ENCODE results near the gene IRF2BP1. TPM values are rescaled to one million over a fixed set of nuclear protein-coding genes. Genes with fewer than 3 reads are reported as not detected.

The IRF2BP1 gene
- total and polyA plus RNA-seq, 12 donors, result 3.8 to 57.0 (median 35.8) TPM

- H3K4me1 ChIP-seq (replicated peaks in 1 of 2), result peaks cover 0 to 8% of the 10 kb centered on the region in 2 donors
- WGBS, 4 donors, result 80 to 85% (median 83%) methylated on average over 6 to 17 of the region's 17 CpGs
- H3K9me3 ChIP-seq (replicated peaks in 1 of 3), result no peaks in the 10 kb centered on the region
- H3K4me3 ChIP-seq, result no peak overlapping the region
- no peak for TF ChIP-seq POLR2A (IDR thresholded peaks at IDR 0.05)
- TF ChIP-seq CTCF (IDR thresholded peaks at IDR 0.05), result no peak
- intact Hi-C loops (cut with DNase I), result no loop called here
- H3K36me3 ChIP-seq (replicated peaks in 1 of 2), result peaks cover 0 to 21% of the 10 kb centered on the region in 2 donors
- no peak for DNase-seq
- no peaks in the 10 kb centered on the region for H3K27me3 ChIP-seq
- H3K27ac ChIP-seq, result no peak overlapping the region
Measured at GRCh38 chr19:45890877-45891276, 4.9 kb upstream of the IRF2BP1 start.

- no peaks in the 10 kb centered on the region for H3K27me3 ChIP-seq
- H3K36me3 ChIP-seq (replicated peaks in 1 of 2), result peaks cover 0 to 12% of the 10 kb centered on the region in 2 donors
- no peak overlapping the region for H3K27ac ChIP-seq
- intact Hi-C loops (cut with DNase I), result no loop called here
- DNase-seq, result no peak
- H3K9me3 ChIP-seq (replicated peaks in 1 of 3), result no peaks in the 10 kb centered on the region
- 66 to 73% (median 72%) methylated on average over 6 of the region's 6 CpGs for WGBS, 4 donors
- TF ChIP-seq POLR2A (IDR thresholded peaks at IDR 0.05), result no peak
- TF ChIP-seq CTCF (IDR thresholded peaks at IDR 0.05), result no peak
- peaks cover 0 to 20% of the 10 kb centered on the region in 2 donors for H3K4me1 ChIP-seq (replicated peaks in 1 of 2)
- H3K4me3 ChIP-seq, result no peak overlapping the region
Measured at GRCh38 chr19:45889210-45889885, 3.4 kb upstream of the IRF2BP1 start.

- WGBS, 4 donors, result 33 to 45% (median 36%) methylated on average over 6 to 10 of the region's 10 CpGs
- H3K36me3 ChIP-seq (replicated peaks in 1 of 2), result peaks cover 0 to 15% of the 10 kb centered on the region in 2 donors
- TF ChIP-seq CTCF (IDR thresholded peaks at IDR 0.05) (no peak), POLR2A (IDR thresholded peaks at IDR 0.05) (no peak)
- H3K4me1 ChIP-seq (replicated peaks in 1 of 2), result peaks cover 4 to 41% of the 10 kb centered on the region in 2 donors
- H3K4me3 ChIP-seq, result peak overlapping the region in 2 of 4 donors; percentile 78 to 81
- intact Hi-C loops (cut with DNase I), result no loop called here
- H3K27ac ChIP-seq, result peak overlapping the region; percentile 64 to 92 (median 88)
- peak in 1 of 7 donors; percentile 48 for DNase-seq
- no peaks in the 10 kb centered on the region for H3K9me3 ChIP-seq (replicated peaks in 1 of 3)
- H3K27me3 ChIP-seq, result no peaks in the 10 kb centered on the region
Measured at GRCh38 chr19:45887200-45887710, 1.3 kb upstream of the IRF2BP1 start.

GRCh38 chr19:45886427-45887199, 672 bp upstream of the IRF2BP1 start:
- Histone ChIP-seq H3K4me3 (peak overlapping the region in 3 of 4 donors; percentile 53 to 81 (median 78)), H3K27ac (peak overlapping the region; percentile 64 to 92 (median 88)), H3K36me3 (replicated peaks in 1 of 2) (peaks cover 0 to 15% of the 10 kb centered on the region in 2 donors), H3K9me3 (replicated peaks in 1 of 3) (no peaks in the 10 kb centered on the region), H3K4me1 (replicated peaks in 1 of 2) (peaks cover 4 to 41% of the 10 kb centered on the region in 2 donors), H3K27me3 (no peaks in the 10 kb centered on the region)
- DNase-seq, result peak; percentile 93 to 96 (median 94)
- 1 to 2% (median 1%) methylated on average over 13 to 32 of the region's 32 CpGs for WGBS, 4 donors
- intact Hi-C loops (cut with DNase I), result no loop called here
- peak; percentile 69 to 70 for TF ChIP-seq POLR2A (IDR thresholded peaks at IDR 0.05)
- no peak for TF ChIP-seq CTCF (IDR thresholded peaks at IDR 0.05)

All from adrenal gland (tissue), 12 donors.